Measurements from ENCODE around the gene KLHL29. TPM values are rescaled to one million over a fixed set of nuclear protein-coding genes. Genes with fewer than 3 reads are reported as not detected.

The KLHL29 gene
- total RNA-seq, 4 donors from 2014 or later = 10.1 to 27.3 (median 15.7) TPM

- TF ChIP-seq POLR2A (IDR thresholded peaks at IDR 0.05) (no peak), CTCF (IDR thresholded peaks at IDR 0.05) (no peak)
- no peak overlapping the region for H3K4me3 ChIP-seq (ENCODE audit: low read depth, poor library complexity, severe bottlenecking)
- DNase-seq (ENCODE audit: low spot score in 2 of 2) = no peak
- WGBS, 2 donors = 74 to 75% methylated on average over 6 of the region's 6 CpGs
- intact Hi-C loops (cut with DNase I; ENCODE audit: low total_unique reads) = no loop called here
These were observed 247.4 kb downstream of the KLHL29 start for GRCh38 chr2:23632386-23632785.

DNA sequence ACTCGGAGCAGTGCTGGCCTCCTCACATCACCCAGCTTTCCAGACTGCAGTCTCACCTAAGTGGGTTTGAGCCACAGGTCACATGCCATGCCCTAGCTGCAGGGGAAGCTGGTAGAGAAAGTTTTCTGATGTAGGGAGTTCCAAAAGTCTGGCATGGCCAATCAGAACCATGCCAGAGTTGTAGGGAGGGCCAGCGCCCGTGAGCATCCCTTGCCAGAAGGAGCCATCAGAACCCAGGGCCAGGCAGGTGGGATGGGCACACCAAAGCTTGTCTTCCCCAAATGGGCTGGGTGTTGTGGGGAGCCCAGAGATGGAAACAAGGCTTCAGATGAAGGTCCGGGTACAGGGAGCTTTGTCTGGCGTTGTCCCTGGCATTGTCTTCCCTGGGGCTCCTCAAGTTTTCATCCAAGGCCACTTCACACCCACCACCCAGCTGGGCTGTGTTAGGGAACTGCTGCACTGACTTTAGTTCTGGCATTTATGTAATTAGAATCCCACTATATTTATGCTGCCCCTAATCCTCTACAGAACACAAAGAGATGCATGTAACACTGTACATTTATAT is 247.9 kb downstream of the KLHL29 start:
- H3K4me3 ChIP-seq (ENCODE audit: low read depth, poor library complexity, severe bottlenecking) = no peak overlapping the region
- intact Hi-C loops (cut with DNase I; ENCODE audit: low total_unique reads) = no loop called here
- WGBS, 2 donors = 93 to 95% methylated on average over 5 of the region's 5 CpGs
- TF ChIP-seq POLR2A (IDR thresholded peaks at IDR 0.05) = no peak
- TF ChIP-seq CTCF (IDR thresholded peaks at IDR 0.05) = no peak
- no peak for DNase-seq (ENCODE audit: low spot score in 2 of 2)

DNA sequence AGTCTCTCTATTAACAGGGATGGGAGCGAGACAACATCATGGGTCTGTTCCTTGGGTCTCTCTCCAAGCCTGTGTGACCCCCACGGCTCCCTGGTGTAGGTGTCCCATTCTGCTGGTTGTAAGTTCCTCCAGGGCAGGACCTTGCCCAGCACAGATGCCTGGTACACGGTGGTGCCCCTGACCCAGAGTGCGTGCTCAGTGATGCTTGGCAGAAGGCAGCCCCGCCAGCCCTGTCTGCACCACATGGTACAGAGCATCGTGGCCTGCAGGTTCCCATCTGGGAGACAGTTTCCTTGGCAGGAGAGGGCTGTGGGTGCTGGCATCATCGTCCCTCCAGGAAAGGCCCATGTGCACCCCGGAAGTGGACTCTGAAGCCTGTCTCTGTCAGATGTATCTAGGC is 249.0 kb downstream of the KLHL29 start:
- 88% methylated on average over 8 of the region's 8 CpGs for WGBS, 2 donors
- DNase-seq (ENCODE audit: low spot score in 2 of 2) = no peak
- TF ChIP-seq CTCF (IDR thresholded peaks at IDR 0.05) (no peak), POLR2A (IDR thresholded peaks at IDR 0.05) (no peak)
- H3K4me3 ChIP-seq (ENCODE audit: low read depth, poor library complexity, severe bottlenecking) = no peak overlapping the region
- intact Hi-C loops (cut with DNase I; ENCODE audit: low total_unique reads) = no loop called here

- 87 to 90% methylated on average over 23 of the region's 23 CpGs for WGBS, 2 donors
- H3K4me3 ChIP-seq (ENCODE audit: low read depth, poor library complexity, severe bottlenecking) = no peak overlapping the region
- intact Hi-C loops (cut with DNase I; ENCODE audit: low total_unique reads) = no loop called here
- TF ChIP-seq CTCF (IDR thresholded peaks at IDR 0.05) = no peak
- no peak for TF ChIP-seq POLR2A (IDR thresholded peaks at IDR 0.05)
- no peak for DNase-seq (ENCODE audit: low spot score in 2 of 2)
These were observed 250.7 kb downstream of the KLHL29 start for GRCh38 chr2:23635442-23636340.

GRCh38 chr2:23636426-23636825 is 251.4 kb downstream of the KLHL29 start:
- TF ChIP-seq CTCF (IDR thresholded peaks at IDR 0.05) (no peak), POLR2A (IDR thresholded peaks at IDR 0.05) (no peak)
- 77 to 78% methylated on average over 11 of the region's 11 CpGs for WGBS, 2 donors

More at GRCh38 chr2:23636426-23636825, 251.4 kb downstream of the KLHL29 start:
- DNase-seq (ENCODE audit: low spot score in 2 of 2) = no peak
- H3K4me3 ChIP-seq (ENCODE audit: low read depth, poor library complexity, severe bottlenecking) = no peak overlapping the region
- intact Hi-C loops (cut with DNase I; ENCODE audit: low total_unique reads) = no loop called here
